ENCODE measurements around the gene DPF3.
A peak's percentile ranks its signal among the peaks of the same experiment; 100 is the strongest.

DPF3 gene

GRCh38 chr14:72893636-72894322, at the start of gene DPF3:
DPF3 (minus strand) TSS chr14:72894101; CDS start chr14:72894088, 13 bp downstream.
- peak; percentile 84 for DNase-seq

- DNase-seq = no peak
Measured at GRCh38 chr14:72942934-72943333, 49.0 kb upstream of the DPF3 start.

DNA sequence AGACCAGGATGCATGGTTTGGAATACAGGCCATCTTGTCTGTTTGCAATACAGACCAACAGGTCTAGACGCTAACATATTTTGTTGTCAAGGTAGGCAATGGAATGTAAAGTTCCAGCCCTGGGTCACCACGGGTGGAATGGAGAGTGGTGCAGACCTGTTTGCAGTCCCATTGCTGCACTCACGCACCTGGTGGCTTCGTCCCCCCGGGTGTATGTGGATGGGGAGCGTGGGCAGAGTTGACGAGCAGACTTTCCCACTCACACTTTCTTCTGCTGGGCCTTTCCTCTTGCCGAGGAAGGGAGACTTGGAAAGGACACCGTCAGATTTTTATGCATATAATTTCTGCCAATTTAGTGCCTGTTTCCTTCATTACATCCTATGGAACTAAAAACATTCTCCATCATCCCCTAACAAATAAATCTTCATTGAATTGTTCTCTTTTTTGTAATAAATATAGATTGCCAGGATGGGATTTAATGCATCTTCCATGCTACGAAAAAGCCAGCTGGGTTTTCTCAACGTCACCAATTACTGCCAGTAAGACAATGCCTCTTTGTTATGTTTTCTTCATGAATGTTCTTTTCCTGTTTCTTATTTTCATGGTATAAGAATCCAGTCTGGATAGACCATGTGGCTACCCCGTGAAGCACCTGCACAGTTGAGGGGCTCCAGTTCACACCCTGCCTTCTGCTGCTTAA, 47.5 kb upstream of the DPF3 start:
- DNase-seq = no peak

DNA sequence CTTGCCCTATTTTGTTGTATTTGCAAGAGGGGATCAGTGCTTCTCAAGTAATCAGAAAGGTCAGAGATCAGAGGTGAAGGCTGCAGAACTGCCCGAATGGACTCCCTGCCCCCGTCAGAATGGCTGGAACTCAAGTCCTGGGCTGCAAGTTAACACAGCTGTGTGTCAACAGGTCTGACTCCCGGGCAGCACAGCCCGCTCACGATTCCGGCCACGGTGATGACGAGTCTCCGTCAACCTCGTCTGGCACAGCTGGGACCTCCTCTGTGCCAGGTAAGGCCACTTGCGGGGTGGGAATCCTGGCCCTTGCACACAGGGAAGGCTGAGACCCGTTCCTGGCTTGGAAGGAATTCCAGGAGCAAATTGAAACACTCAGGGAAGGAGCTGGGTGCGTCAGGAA, 45.7 kb upstream of the DPF3 start:
- no peak for DNase-seq

- DNase-seq = no peak
Measured at GRCh38 chr14:72932893-72933292, 39.0 kb upstream of the DPF3 start.

GRCh38 chr14:72929316-72930080, 35.6 kb upstream of the DPF3 start:
- DNase-seq = no peak

GRCh38 chr14:72928872-72929271, 35.0 kb upstream of the DPF3 start:
- DNase-seq = no peak

DNA sequence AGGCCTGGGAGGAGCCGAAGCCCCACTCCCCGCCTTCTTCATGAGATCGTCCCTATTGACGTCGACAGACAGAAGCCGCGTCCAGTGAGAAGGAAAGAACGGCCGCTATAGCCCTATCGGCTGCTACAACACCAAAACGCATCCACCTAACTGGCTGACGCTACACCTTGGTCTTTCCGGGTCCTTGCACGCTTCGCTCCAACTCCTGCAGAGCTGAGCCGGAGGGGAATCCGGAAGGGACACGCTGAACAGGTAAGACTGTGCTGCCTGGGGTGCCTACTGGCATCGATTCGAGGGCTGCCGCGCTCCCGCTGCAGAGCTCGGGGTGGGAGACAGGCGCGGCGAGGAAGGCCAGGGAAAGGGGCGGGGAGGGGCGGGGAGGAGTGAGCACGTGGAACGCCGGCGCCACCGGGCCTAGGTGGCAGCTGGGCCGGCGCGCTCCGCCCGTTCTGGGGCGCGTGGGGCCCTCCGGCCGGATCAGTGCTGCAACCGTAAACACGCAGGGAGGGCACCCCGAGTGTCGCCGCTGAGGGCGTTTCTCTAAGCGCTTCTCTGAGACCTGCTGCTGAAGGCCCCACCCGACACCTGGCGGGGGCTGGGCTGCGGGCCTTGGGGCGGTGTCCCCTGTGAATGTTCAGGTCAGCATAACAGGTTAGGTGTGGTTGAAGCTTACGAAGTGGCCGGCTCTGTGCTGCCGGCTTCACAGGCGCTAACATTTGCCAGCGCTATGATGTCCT, 32.6 kb upstream of the DPF3 start, which contains the start of gene DCAF4:
TSS of gene DCAF4 (plus strand) at position 173 of the 737 bp plus-strand sequence. CDS start 11,515 bp downstream, outside the sequence.
- DNase-seq = peak; percentile 98

GRCh38 chr14:72925815-72926291, 32.0 kb upstream of the DPF3 start:
- DNase-seq = no peak

DNA sequence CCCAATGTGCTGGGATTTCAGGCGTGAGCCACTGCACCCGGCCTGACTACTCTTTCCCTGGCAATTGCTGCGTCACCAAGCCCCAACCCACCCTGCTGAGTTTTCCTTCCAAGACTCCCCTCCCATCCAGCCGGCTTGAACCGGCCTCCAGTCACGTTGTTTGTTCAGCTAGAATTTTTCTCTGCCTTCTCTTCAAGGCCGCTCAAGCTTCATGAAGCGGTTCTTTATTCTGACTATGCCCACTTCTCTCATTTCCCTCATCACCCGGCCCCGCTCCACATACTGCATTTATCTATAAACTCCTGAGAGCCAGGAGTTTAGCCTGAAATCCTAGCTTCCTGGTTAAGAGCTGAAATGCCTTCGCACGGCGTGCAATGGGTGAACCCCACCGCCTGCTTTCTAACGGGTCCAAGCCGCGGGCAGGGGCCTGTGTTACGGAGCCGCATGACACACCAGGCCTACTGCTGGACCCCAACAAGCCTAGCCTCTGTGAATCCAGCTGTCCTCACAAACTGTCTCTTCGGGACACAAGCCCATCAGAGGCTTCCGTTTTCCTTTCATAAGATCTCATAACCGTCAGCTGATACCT, 31.4 kb upstream of the DPF3 start:
- no peak for DNase-seq

GRCh38 chr14:72924337-72924736, 30.4 kb upstream of the DPF3 start:
- DNase-seq = peak; percentile 46

- DNase-seq = no peak
Measured at GRCh38 chr14:72921396-72921795, 27.5 kb upstream of the DPF3 start.

GRCh38 chr14:72920008-72920407, 26.1 kb upstream of the DPF3 start:
- no peak for DNase-seq

DNA sequence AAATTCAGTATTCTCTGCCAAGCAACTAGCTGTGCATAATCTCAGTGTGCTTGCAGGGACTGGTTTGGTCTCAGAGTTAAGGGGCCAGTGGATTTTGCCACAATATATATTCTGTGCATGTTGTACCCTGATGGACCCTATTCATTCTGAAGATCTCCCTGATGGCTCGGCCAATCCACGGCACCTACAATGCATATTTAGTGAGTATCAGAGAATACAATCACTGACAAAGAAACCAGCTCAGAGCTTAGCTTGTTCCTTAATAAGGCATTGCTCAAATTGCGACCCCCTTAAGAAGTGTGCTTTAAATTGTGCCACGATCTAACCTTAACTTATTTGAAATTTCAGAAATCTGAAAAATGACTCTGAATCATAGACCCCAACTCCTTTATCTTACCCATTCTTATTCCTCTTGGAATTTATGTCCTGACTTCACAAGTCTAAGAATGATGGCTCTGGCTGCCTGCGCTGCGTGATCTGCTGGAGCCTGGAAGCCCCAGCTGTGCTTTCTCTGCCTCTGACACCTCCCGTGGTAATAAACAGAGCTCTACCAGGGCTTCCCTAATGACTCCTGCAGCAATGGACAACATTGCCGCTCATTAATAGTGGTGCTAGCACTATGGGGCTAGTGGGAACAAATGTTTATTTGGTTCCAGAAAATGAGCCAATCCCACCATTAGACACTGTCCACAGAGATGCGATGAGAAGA, 23.3 kb upstream of the DPF3 start:
- no peak for DNase-seq

DNA sequence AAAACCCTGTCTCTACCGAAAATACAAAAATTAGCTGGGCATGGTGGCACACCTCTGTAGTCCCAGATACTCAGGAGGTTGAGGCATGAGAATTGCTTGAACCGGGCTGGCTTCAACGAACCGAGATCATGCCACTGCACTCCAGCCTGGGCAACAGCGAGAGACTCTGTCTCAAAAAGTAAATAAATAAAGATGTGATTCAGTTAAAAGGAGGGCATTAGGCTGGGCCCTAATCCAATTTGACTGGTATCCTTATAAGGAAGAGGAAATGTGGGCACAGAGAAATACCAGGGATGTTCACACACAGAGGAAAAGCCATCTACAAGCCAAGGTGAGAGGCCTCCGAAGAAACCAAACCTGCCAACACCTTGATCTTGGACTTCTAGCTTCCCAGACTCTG, 22.3 kb upstream of the DPF3 start:
- no peak for DNase-seq

GRCh38 chr14:72913809-72914208, 19.9 kb upstream of the DPF3 start:
- DNase-seq = no peak

DNA sequence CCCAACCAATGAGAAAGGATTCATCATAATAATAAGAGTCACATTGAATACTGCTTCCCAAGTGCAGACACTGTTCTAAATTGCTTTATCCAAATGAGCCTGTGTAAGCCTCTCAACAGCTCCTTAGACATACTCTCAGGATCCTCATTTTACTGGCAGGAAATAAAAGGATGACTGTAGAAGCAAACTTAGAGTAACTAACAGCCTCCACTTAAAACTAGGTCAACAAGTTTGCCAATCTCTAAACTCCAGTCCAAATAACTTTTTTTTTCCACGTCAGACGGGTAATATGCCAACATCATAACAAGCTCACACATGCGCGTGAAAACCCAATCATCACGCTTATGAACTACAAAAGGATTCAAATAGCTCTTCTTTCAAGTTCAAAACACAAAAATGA, 15.3 kb upstream of the DPF3 start:
- no peak for DNase-seq

GRCh38 chr14:72907886-72908285, 14.0 kb upstream of the DPF3 start:
- DNase-seq = no peak

- DNase-seq = no peak
Measured at GRCh38 chr14:72906879-72907278, 13.0 kb upstream of the DPF3 start.

GRCh38 chr14:72906316-72906715, 12.4 kb upstream of the DPF3 start:
- DNase-seq = no peak

DNA sequence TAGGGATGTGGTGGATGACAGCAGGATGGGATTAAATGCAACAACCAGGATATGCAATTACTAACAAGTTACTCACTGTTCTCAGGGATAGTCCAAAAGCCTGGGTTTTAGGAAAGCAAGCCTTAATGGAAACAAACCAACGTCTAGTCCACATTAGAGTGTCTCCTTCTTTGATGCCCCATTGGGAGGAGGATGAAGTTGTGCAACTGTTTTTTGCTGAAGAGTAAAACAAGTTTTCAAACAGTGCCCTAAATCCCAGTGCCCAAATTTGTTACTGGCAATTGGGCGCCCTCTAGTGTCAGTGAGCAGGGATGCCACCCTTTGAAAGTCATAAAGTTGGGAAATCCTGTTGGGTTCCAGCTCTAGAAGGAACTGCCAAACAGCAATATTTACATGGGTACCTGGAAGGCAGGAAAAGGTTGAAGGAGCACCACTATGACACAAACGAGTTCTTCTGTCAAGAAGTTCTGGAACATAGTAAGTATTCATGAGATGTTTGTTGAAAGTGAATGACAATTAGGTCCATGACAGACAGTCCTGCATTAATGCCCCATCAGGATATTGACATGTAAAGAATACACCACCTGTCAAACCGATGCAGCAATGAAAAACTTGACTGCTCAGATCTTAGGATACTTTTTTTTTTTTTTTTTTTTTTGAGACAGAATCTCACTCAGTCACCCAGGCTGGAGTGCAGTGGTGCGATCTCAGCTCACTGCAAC, 11.1 kb upstream of the DPF3 start:
- peak; percentile 54 for DNase-seq

Measured in NCI-H345 (cell line).